DMS53 treated with DMSO at 0.1 percent for 48 hours (cell line): ENCODE measurements around the gene DZANK1.
"Not testable (repeated sequence)": the region's sequence is repeated elsewhere in the genome, so short reads cannot be mapped to it uniquely, and the experiment has no call there.

Source experiments
- DNase-seq: peaks from one replicate; lab custom pipeline; 2025; ENCODE audit not compliant: unreplicated experiment; lab: John Stamatoyannopoulos, UW

The DZANK1 gene

GRCh38 chr20:18440403-18440802 lies 26.4 kb downstream of the DZANK1 start:
- no peak for DNase-seq

- no peak for DNase-seq
Measured at GRCh38 chr20:18436847-18437246, 30.0 kb downstream of the DZANK1 start.

- no peak for DNase-seq
Measured at GRCh38 chr20:18431206-18431605, 35.6 kb downstream of the DZANK1 start.

DNA sequence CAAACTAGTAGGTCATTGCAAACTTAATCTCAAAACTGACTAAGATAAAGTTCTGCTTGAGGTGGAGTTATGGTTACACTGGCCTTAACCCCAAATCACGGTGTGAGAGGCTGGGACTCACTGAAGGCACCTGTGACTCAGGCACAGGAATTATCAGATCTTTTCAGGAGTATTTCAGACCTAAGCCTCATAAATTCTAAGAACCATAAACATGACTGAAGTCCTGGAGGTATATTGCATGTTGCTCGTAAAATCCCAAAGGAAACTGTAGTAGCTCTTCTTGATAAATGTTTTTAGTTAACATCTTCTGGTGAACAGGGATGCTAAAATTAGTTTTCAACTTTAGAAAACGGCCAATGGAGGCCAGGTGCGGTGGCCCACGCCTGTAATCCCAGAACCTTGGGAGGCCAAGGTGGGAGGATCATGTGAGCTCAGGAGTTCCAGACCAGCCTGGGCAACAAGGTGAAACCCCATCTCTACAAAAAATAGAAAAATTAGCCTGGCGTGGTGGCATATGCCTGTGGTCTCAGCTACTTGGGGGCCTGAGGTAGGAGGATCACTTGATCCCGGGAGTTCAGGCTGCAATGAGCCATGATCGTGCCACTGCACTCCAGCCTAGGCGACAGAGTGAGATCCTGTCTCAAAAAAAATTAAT lies 36.5 kb downstream of the DZANK1 start:
- no peak for DNase-seq

GRCh38 chr20:18428490-18429173 lies 38.2 kb downstream of the DZANK1 start:
- DNase-seq, result no peak

DNA sequence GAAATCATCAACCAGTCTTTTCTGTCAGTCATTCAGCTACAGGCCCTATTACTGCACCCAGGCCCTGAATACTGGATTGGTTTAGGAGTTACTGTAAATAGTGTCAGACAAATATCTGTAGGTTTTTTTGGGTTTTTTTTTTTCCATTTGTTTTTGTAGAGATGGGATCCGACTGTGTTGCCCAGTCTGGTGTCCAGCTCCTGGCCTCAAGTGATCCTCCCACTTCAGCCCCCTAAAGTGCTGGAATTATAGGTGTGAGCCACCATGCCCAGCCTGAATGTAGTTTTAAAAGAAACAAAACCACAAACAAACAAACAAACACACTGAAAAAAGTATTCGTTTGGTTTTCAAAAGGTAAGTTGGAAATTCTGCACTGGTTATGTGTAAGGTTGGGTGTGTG lies 39.6 kb downstream of the DZANK1 start:
- DNase-seq, result no peak

GRCh38 chr20:18421608-18422007 lies 45.2 kb downstream of the DZANK1 start:
- DNase-seq, result no peak

- DNase-seq, result no peak
Measured at GRCh38 chr20:18416486-18416885, 50.3 kb downstream of the DZANK1 start.

GRCh38 chr20:18414140-18414539 lies 52.7 kb downstream of the DZANK1 start:
- no peak for DNase-seq

DNA sequence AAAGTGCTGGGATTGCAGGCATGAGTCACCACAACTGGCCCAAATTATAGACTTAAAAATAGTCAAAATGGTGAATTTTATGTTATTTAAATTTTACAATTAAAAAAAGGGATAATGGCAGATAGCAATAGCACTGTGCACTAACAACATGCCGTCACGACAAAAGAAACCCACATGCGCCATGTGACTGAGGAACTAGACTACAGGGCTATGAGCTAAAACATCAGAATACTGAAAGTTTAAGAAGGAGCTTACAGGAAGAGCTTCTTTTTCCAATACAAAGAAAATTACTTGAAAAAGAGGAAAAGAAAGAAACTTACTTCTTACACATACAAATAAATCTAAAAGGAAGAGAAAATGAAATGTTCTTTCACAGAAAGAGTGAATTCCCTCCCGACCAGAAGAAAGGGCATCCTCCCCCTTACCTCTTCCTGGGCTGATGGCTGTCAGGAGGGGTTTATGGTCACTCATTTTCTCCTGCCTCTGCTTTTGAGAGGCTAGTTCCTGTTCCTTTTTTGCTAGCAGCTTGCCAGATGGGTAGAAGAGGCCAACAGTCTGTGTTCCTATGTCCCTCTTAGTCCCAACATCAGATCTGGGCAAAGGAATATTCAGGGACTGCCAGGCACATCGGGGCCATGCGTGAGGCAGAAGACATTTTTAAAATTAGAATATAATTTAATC lies 54.5 kb downstream of the DZANK1 start:
- DNase-seq, result no peak

GRCh38 chr20:18405826-18406225 lies 61.0 kb downstream of the DZANK1 start:
- DNase-seq, result no peak

GRCh38 chr20:18404172-18404571 lies 62.7 kb downstream of the DZANK1 start:
- no peak for DNase-seq

DNA sequence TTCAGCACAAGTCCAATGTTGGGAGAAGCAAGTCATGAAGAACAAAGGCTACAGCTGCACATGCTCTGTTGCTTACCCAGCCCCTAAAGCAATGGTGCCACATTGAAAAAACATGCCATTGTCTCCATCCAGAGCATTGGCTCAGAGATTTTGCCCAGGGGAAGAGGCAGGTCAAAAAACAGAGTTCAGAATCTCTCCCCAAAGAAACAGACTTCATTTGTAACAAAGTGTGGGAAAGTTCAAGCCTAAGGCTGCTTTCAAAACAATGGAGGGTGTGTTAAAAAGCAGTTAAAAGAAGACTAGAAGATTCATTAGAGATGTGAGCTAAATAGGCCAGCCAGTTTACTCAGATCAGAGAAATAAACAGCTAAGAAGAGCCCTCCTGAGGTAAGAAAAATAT lies 63.6 kb downstream of the DZANK1 start:
- no peak for DNase-seq

GRCh38 chr20:18401305-18401704 lies 65.5 kb downstream of the DZANK1 start:
- no peak for DNase-seq

DNA sequence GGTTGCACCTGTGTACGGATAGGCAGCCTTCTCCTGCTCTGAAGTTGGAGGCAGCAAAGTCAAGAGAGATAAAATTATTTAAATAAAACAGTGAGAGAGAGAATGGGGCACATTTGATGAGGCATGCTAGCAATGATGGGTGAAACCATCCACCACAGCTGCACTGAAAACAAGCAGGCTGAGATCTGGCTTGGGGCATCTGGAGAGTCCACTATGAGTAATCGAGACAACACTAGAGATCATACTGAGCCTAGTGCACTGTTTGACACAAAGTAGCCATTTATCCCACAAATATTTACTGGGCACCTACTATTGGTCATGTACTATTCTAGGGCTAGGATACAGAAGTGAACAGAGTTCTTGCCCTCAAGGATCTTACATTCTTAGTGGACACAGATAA lies 66.4 kb downstream of the DZANK1 start:
- DNase-seq, result no peak

DNA sequence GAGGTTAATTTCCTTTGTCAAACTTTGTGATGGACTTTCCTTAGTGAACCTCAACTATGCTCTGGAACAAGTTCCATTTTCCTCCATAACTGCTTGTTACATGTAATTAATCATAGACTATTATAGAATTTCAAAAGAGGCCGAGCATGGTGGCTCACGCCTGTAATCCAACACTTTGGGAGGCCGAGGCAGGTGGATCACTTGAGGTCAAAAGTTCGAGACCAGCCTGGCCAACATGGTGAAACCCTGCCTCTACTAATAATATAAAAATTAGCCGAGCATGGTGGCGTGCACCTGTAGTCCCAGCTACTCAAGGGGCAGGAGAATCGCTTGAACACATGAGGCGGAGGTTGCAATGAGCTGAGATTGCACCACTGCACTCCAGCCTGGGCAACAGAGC lies 68.1 kb downstream of the DZANK1 start:
- not testable (repeated sequence) for DNase-seq

- no peak for DNase-seq
Measured at GRCh38 chr20:18397030-18397429, 69.8 kb downstream of the DZANK1 start.

- DNase-seq, result no peak
Measured at GRCh38 chr20:18395544-18395943, 71.3 kb downstream of the DZANK1 start.

DNA sequence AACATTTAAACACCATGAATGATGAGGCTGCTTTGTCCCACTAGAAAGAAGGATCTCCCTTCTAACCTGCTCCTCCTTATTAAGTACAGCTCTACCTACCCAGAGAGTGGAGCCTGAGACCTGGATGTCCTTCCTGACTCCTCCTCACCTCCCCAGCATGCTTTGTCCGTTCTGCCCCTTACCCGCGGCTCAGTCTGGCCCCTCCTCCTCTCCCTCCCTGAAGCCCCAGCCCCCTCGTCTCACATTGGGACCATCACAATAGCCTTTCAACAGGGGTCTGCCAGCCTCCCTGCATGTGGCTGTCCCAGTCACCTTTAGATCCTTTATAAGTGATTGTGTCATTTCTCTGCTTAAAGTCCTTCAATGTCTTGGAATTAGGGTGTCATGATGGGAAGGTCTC lies 72.5 kb downstream of the DZANK1 start:
- no peak for DNase-seq

DNA sequence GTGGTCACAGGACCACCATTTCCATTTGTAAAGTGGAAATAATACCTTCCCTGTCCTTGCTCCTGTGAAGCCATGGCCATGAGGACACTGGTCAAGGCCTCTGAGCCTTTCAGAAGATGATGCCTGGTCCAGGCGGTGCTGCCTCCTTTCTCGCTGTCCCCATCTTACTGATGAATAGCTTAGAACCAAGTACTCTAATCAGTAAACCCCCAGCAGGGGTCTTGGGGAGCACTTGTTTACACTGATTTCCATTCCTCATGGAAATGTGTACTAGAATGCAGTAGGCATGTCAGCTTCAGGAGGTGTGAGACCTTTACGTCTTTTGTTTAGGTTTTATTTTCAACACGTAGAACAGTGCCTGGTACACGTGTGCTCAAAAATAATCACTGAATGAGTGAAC lies 75.1 kb downstream of the DZANK1 start:
- no peak for DNase-seq

DNA sequence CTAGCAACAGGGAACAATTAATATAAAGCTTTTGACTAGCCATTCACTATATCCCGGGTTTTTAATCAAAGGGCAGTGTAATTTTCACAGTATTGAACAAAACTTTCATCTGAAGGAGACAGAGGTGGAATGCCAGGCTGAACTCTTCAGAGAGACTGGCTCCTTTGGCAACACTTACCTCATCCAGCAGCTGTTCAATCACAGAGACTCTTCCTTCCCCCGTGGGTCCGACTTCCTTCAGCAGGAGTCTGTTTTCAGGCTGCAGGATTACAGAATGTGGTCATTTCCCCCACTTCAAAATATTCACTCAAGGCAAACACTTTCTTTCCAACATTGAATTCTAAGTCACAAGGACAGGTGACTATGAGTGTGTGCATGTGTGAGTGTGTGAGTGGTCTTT lies 76.6 kb downstream of the DZANK1 start:
- DNase-seq, result no peak

DNA sequence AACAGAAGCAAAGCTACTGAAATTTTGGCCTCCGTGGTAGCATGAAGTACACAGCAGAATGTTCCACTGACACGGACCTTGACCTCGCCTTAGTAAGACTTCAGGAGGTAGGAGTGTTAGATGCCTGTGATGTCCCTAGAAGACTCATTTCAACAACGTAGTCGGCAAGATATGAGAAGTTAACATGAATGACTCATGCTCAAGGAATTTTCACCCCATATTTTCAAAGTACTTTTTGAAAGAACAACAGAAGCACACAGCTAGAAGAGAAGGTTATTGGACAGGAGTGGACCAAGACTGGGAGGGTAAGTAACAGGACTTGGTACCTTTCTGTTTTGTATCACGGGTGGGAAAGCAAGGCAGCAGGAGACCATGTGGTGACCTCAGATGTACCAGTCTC lies 78.0 kb downstream of the DZANK1 start:
- DNase-seq, result no peak
